Astrocyte (in vitro differentiated cells and primary cell): ENCODE data around the gene RHO. TPM values are rescaled to one million over a fixed set of nuclear protein-coding genes. Genes with fewer than 3 reads are reported as not detected.

ENCODE experiments used
- DNase-seq: peaks from one replicate; pipeline ENCODE4 v3.0.0-alpha.2; 2010; ENCODE audit warnings: low read depth
- FAIRE-seq: peaks from 2 replicates; lab custom pipeline; 2011; peaks lifted over from hg19 to GRCh38; lab: Jason Lieb, UNC
- H2AFZ ChIP-seq: 2 replicates; pipeline ENCODE4 v1.6.0; 2012; ENCODE audit warnings: low read depth, low read length, inconsistent platforms
- H3K27ac ChIP-seq: 2 replicates; pipeline ENCODE4 v1.5.1; 2011; ENCODE audit warnings: low read depth, low read length, inconsistent platforms
- H3K27me3 ChIP-seq: 2 replicates; pipeline ENCODE4 v1.6.0; 2011; ENCODE audit warnings: low read length, inconsistent platforms; ENCODE audit not compliant: insufficient read depth
- H3K36me3 ChIP-seq: 2 replicates; pipeline ENCODE4 v1.5.1; 2011; ENCODE audit warnings: low read length, inconsistent platforms; ENCODE audit not compliant: insufficient read depth
- H3K4me1 ChIP-seq: 2 replicates; pipeline ENCODE4 v1.5.1; 2011; ENCODE audit warnings: low read length, inconsistent platforms; ENCODE audit not compliant: insufficient read depth
- H3K4me2 ChIP-seq: 2 replicates; pipeline ENCODE4 v1.6.0; 2012; ENCODE audit warnings: low read length, inconsistent platforms
- H3K4me3 ChIP-seq: 2 replicates; pipeline ENCODE4 v1.5.1; 2011; ENCODE audit warnings: low read depth, mild to moderate bottlenecking, low read length, inconsistent platforms; ENCODE audit not compliant: insufficient read depth
- H3K79me2 ChIP-seq: 2 replicates; pipeline ENCODE4 v1.6.0; 2012; ENCODE audit warnings: mild to moderate bottlenecking, low read length, inconsistent platforms; ENCODE audit not compliant: insufficient read depth
- H3K9ac ChIP-seq: 2 replicates; pipeline ENCODE4 v1.6.0; 2012; ENCODE audit warnings: mild to moderate bottlenecking, low read length, inconsistent platforms
- H3K9me3 ChIP-seq: 2 replicates; pipeline ENCODE4 v1.5.1; 2012; ENCODE audit warnings: low read depth, mild to moderate bottlenecking, low read length, inconsistent platforms; ENCODE audit not compliant: insufficient read depth
- H4K20me1 ChIP-seq: 2 replicates; pipeline ENCODE4 v1.6.0; 2012; ENCODE audit warnings: low read length, inconsistent platforms; ENCODE audit not compliant: insufficient read depth
- H3K27ac Mint-ChIP-seq: one replicate; pipeline ENCODE4 v1.8.0; 2021; ENCODE audit warnings: mild to moderate bottlenecking, mixed read lengths; ENCODE audit not compliant: unreplicated experiment
- H3K27me3 Mint-ChIP-seq: one replicate; pipeline ENCODE4 v1.8.0; 2021; ENCODE audit warnings: low read depth, mixed read lengths; ENCODE audit not compliant: unreplicated experiment
- H3K36me3 Mint-ChIP-seq: one replicate; pipeline ENCODE4 v1.8.0; 2021; ENCODE audit warnings: low read depth, mixed read lengths; ENCODE audit not compliant: unreplicated experiment
- H3K4me1 Mint-ChIP-seq: one replicate; pipeline ENCODE4 v1.8.0; 2021; ENCODE audit warnings: low read depth, mixed read lengths; ENCODE audit not compliant: unreplicated experiment
- H3K4me3 Mint-ChIP-seq: one replicate; pipeline ENCODE4 v1.8.0; 2021; ENCODE audit warnings: mild to moderate bottlenecking, moderate library complexity, mixed read lengths; ENCODE audit not compliant: unreplicated experiment
- H3K9me3 Mint-ChIP-seq: one replicate; pipeline ENCODE4 v1.8.0; 2021; ENCODE audit warnings: mild to moderate bottlenecking, mixed read lengths; ENCODE audit not compliant: unreplicated experiment
- EZH2 ChIP-seq: IDR thresholded peaks from 2 replicates; pipeline ENCODE4 v1.6.1; 2012; ENCODE audit warnings: mild to moderate bottlenecking, low read length, inconsistent platforms; ENCODE audit not compliant: insufficient read depth
- total RNA-seq: library from RNA; stranded (reverse); gene quantifications from 2 replicates; pipeline ENCODE4 v1.2.1, GENCODE V29; 2021
- TF ChIP-seq, protein P1 (sequence below): IDR thresholded peaks from 2 replicates; pipeline ENCODE4 v1.5.1; 2011; ENCODE audit warnings: low read depth, mild to moderate bottlenecking, inconsistent platforms, low read length, moderate library complexity; ENCODE audit not compliant: insufficient read depth

Gene RHO
- total RNA-seq, 1 donor from 2014 or later: not detected

- Mint-ChIP-seq H3K4me1 (peaks cover 23% of the 10 kb centered on the region), H3K27me3 (peaks cover 5% of the 10 kb centered on the region), H3K36me3 (no peaks in the 10 kb centered on the region), H3K9me3 (no peaks in the 10 kb centered on the region), H3K27ac (peak overlapping the region; percentile 80), H3K4me3 (no peak overlapping the region)
- H3K4me3 ChIP-seq: no peak overlapping the region
- H3K79me2 ChIP-seq: no peaks in the 10 kb centered on the region
- H3K9ac ChIP-seq: no peak overlapping the region
- no peaks in the 10 kb centered on the region for H4K20me1 ChIP-seq
- H3K4me2 ChIP-seq: peak overlapping the region; percentile 31
- no peak for DNase-seq
- no peak overlapping the region for H3K27ac ChIP-seq
- no peaks in the 10 kb centered on the region for H3K36me3 ChIP-seq
- no peak for FAIRE-seq
- H3K27me3 ChIP-seq: no peaks in the 10 kb centered on the region
- H2AFZ ChIP-seq: no peak overlapping the region
- TF ChIP-seq, protein P1, sequence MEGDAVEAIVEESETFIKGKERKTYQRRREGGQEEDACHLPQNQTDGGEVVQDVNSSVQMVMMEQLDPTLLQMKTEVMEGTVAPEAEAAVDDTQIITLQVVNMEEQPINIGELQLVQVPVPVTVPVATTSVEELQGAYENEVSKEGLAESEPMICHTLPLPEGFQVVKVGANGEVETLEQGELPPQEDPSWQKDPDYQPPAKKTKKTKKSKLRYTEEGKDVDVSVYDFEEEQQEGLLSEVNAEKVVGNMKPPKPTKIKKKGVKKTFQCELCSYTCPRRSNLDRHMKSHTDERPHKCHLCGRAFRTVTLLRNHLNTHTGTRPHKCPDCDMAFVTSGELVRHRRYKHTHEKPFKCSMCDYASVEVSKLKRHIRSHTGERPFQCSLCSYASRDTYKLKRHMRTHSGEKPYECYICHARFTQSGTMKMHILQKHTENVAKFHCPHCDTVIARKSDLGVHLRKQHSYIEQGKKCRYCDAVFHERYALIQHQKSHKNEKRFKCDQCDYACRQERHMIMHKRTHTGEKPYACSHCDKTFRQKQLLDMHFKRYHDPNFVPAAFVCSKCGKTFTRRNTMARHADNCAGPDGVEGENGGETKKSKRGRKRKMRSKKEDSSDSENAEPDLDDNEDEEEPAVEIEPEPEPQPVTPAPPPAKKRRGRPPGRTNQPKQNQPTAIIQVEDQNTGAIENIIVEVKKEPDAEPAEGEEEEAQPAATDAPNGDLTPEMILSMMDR: no peak
- TF ChIP-seq EZH2: no peak
- peaks cover 7% of the 10 kb centered on the region for H3K4me1 ChIP-seq
- no peaks in the 10 kb centered on the region for H3K9me3 ChIP-seq
These were observed 2.4 kb downstream of the RHO start for GRCh38 chr3:129530821-129531220.

DNA sequence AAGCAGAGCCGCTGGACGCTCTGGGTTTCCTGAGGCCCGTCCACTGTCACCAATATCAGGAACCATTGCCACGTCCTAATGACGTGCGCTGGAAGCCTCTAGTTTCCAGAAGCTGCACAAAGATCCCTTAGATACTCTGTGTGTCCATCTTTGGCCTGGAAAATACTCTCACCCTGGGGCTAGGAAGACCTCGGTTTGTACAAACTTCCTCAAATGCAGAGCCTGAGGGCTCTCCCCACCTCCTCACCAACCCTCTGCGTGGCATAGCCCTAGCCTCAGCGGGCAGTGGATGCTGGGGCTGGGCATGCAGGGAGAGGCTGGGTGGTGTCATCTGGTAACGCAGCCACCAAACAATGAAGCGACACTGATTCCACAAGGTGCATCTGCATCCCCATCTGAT, 3.3 kb downstream of the RHO start:
- H3K4me1 ChIP-seq: peaks cover 7% of the 10 kb centered on the region
- FAIRE-seq (no peak), DNase-seq (no peak)
- H2AFZ ChIP-seq: no peak overlapping the region
- no peaks in the 10 kb centered on the region for H3K9me3 ChIP-seq
- H3K4me3 ChIP-seq: no peak overlapping the region
- H3K36me3 Mint-ChIP-seq: no peaks in the 10 kb centered on the region
- H3K4me3 Mint-ChIP-seq: no peak overlapping the region
- H3K27ac ChIP-seq: no peak overlapping the region
- no peaks in the 10 kb centered on the region for H3K9me3 Mint-ChIP-seq
- no peaks in the 10 kb centered on the region for H4K20me1 ChIP-seq
- H3K4me2 ChIP-seq: no peak overlapping the region
- peaks cover 23% of the 10 kb centered on the region for H3K4me1 Mint-ChIP-seq
- H3K27me3 Mint-ChIP-seq: peaks cover 5% of the 10 kb centered on the region
- no peaks in the 10 kb centered on the region for H3K36me3 ChIP-seq
- H3K9ac ChIP-seq: no peak overlapping the region
- H3K27ac Mint-ChIP-seq: peak overlapping the region; percentile 53
- no peak for TF ChIP-seq EZH2
- TF ChIP-seq, protein P1: no peak
- H3K27me3 ChIP-seq: no peaks in the 10 kb centered on the region
- no peaks in the 10 kb centered on the region for H3K79me2 ChIP-seq

- TF ChIP-seq, protein P1: no peak
- TF ChIP-seq EZH2: no peak
- H3K9ac ChIP-seq: no peak overlapping the region
- H3K4me1 ChIP-seq: peaks cover 7% of the 10 kb centered on the region
- H3K36me3 Mint-ChIP-seq: no peaks in the 10 kb centered on the region
- no peaks in the 10 kb centered on the region for H3K27me3 ChIP-seq
- no peak overlapping the region for H3K27ac ChIP-seq
- FAIRE-seq: no peak
- H3K9me3 Mint-ChIP-seq: no peaks in the 10 kb centered on the region
- no peaks in the 10 kb centered on the region for H3K9me3 ChIP-seq
- H3K36me3 ChIP-seq: no peaks in the 10 kb centered on the region
- H3K4me3 Mint-ChIP-seq: no peak overlapping the region
- no peaks in the 10 kb centered on the region for H4K20me1 ChIP-seq
- no peak overlapping the region for H3K4me2 ChIP-seq
- no peak overlapping the region for H2AFZ ChIP-seq
- peak overlapping the region; percentile 53 for H3K27ac Mint-ChIP-seq
- peaks cover 5% of the 10 kb centered on the region for H3K27me3 Mint-ChIP-seq
- no peaks in the 10 kb centered on the region for H3K79me2 ChIP-seq
- DNase-seq: no peak
- H3K4me3 ChIP-seq: no peak overlapping the region
- peaks cover 23% of the 10 kb centered on the region for H3K4me1 Mint-ChIP-seq
These were observed 3.8 kb downstream of the RHO start for GRCh38 chr3:129532261-129532660.
